Fibroblast of skin of right biceps (primary cell): ENCODE results near the gene COX14.
"Not testable (repeated sequence)": the region's sequence is repeated elsewhere in the genome, so short reads cannot be mapped to it uniquely, and the experiment has no call there.

ENCODE experiments used
- DNase-seq: peaks from one replicate; pipeline ENCODE4 v3.0.0-alpha.2; 2013

The COX14 gene

GRCh38 chr12:50110762-50111351 lies 1.2 kb upstream of the COX14 start:
- peak; percentile 17 for DNase-seq

GRCh38 chr12:50111395-50111692 lies 692 bp upstream of the COX14 start:
- no peak for DNase-seq

- DNase-seq: peak; percentile 28
Observed at GRCh38 chr12:50112456-50113218, 601 bp downstream of the COX14 start.

GRCh38 chr12:50117057-50117622 lies 5.1 kb downstream of the COX14 start:
- DNase-seq: no peak

GRCh38 chr12:50119387-50119786 lies 7.4 kb downstream of the COX14 start:
- DNase-seq: no peak

- no peak for DNase-seq
Observed at GRCh38 chr12:50120521-50120920, 8.5 kb downstream of the COX14 start.

GRCh38 chr12:50120953-50121352 lies 8.9 kb downstream of the COX14 start:
- DNase-seq: no peak

GRCh38 chr12:50121641-50122040 lies 9.6 kb downstream of the COX14 start:
- no peak for DNase-seq

GRCh38 chr12:50123203-50123602 lies 11.2 kb downstream of the COX14 start:
- no peak for DNase-seq

- DNase-seq: no peak
Observed at GRCh38 chr12:50127546-50127945, 15.5 kb downstream of the COX14 start.

GRCh38 chr12:50129290-50129689 lies 17.3 kb downstream of the COX14 start:
- DNase-seq: no peak

GRCh38 chr12:50132505-50133135 lies 20.6 kb downstream of the COX14 start:
- DNase-seq: peak; percentile 56

- DNase-seq: no peak
Observed at GRCh38 chr12:50142993-50143392, 31.0 kb downstream of the COX14 start.

- DNase-seq: no peak
Observed at GRCh38 chr12:50145439-50145838, 33.4 kb downstream of the COX14 start.

- no peak for DNase-seq
Observed at GRCh38 chr12:50147281-50147680, 35.2 kb downstream of the COX14 start.

- DNase-seq: not testable (repeated sequence)
Observed at GRCh38 chr12:50148011-50148410, 36.0 kb downstream of the COX14 start.

GRCh38 chr12:50149311-50149710 lies 37.3 kb downstream of the COX14 start:
- DNase-seq: no peak

GRCh38 chr12:50151047-50151687 lies 39.1 kb downstream of the COX14 start:
- DNase-seq: peak; percentile 11

GRCh38 chr12:50154947-50155346 lies 42.9 kb downstream of the COX14 start:
- DNase-seq: not testable (repeated sequence)

- DNase-seq: no peak
Observed at GRCh38 chr12:50156641-50157040, 44.6 kb downstream of the COX14 start.

GRCh38 chr12:50157259-50157658 lies 45.2 kb downstream of the COX14 start:
- peak; percentile 26 for DNase-seq

- no peak for DNase-seq
Observed at GRCh38 chr12:50160643-50161042, 48.6 kb downstream of the COX14 start.

- DNase-seq: peak; percentile 48
Observed at GRCh38 chr12:50162230-50162629, 50.2 kb downstream of the COX14 start.

- no peak for DNase-seq
Observed at GRCh38 chr12:50164963-50165362, 52.9 kb downstream of the COX14 start.
